K562 (cell line): ENCODE results near the gene HRH3. TPM values are rescaled to one million over a fixed set of nuclear protein-coding genes. Genes with fewer than 3 reads are reported as not detected.

Source experiments
- ATAC-seq: fragments of 200-7000 bp; cut with Tn5 transposase; 3 replicates; pipeline ENCODE4 v1.9.1; 2020; ENCODE audit warnings: moderate library complexity
- BruUV-seq: library from RNA; stranded (reverse); fragments of 400-500 nt; replicated peaks from 2 replicates; lab custom pipeline; 2021; lab: Mats Ljungman, UMichigan
- CTCF ChIA-PET: fragments of 300-600 bp; formaldehyde crosslinking; extraction: SDS; loops from one replicate; lab custom pipeline; 2021; ENCODE audit warnings: low intra/inter-chr PET ratio; lab: Yijun Ruan, JAX
- POLR2A ChIA-PET: fragments of 300-600, 350-650 bp; sonication (Branson Sonifier 250); formaldehyde crosslinking; extraction: SDS; loops from one replicate; lab custom pipeline; 2021; ENCODE audit warnings: antibody characterized with exemption, inconsistent platforms; lab: Yijun Ruan, JAX
- DNase-seq, 4 experiments: peaks; one replicate each; pipeline versions ENCODE4 v3.0.0 to v3.0.0-alpha.2; 2011 to 2018; ENCODE audit warnings: low spot score in 3 of 4, mixed read lengths in 3 of 4; ENCODE audit errors: extremely low read depth in 1 of 4
- FAIRE-seq: peaks from 2 replicates; lab custom pipeline; 2011; peaks lifted over from hg19 to GRCh38; lab: Jason Lieb, UNC
- H2AFZ ChIP-seq: 2 replicates; pipeline ENCODE4 v1.6.0; 2011; ENCODE audit warnings: low read depth, low read length, control low read depth, inconsistent platforms
- H3K27ac ChIP-seq: fragments of 200-600 bp; 3 replicates; pipeline ENCODE4 v1.8.0; 2011; ENCODE audit warnings: low read depth, mild to moderate bottlenecking, control low read depth, inconsistent platforms, low read length, moderate library complexity, mixed read lengths; ENCODE audit errors: extremely low read depth
- H3K27me3 ChIP-seq, 2 experiments: fragments of 300-600 bp in 1 of 2; 2 replicates in 1 of 2; 3 replicates in 1 of 2; pipeline versions ENCODE4 v1.6.0 to v1.8.0; 2011; ENCODE audit warnings: inconsistent platforms in 2 of 2, low read length in 2 of 2, mild to moderate bottlenecking in 1 of 2, mixed read lengths in 1 of 2, moderate library complexity in 1 of 2; ENCODE audit not compliant: control insufficient read depth in 2 of 2, insufficient read depth in 2 of 2
- H3K36me3 ChIP-seq: fragments of 300-600 bp; 3 replicates; pipeline ENCODE4 v1.8.0; 2011; ENCODE audit warnings: mild to moderate bottlenecking, low read length, inconsistent platforms; ENCODE audit not compliant: control insufficient read depth, insufficient read depth
- H3K4me1 ChIP-seq, 2 experiments: fragments of 200-600 bp in 1 of 2; replicated peaks in 1 of 2; 2 replicates in 1 of 2; 3 replicates in 1 of 2; pipeline versions ENCODE4 v1.5.1 to v1.8.0; 2011; ENCODE audit warnings: inconsistent platforms in 2 of 2, low read length in 2 of 2, mild to moderate bottlenecking in 1 of 2, mixed read lengths in 1 of 2, moderate library complexity in 1 of 2; ENCODE audit not compliant: control insufficient read depth in 2 of 2, insufficient read depth in 2 of 2
- H3K4me2 ChIP-seq: 2 replicates; pipeline ENCODE4 v1.6.1; 2011; ENCODE audit warnings: low read length, control low read depth, inconsistent platforms, mixed read lengths; ENCODE audit not compliant: insufficient read depth
- H3K4me3 ChIP-seq: fragments of 200-600 bp; sonication (generic), shearing (Covaris generic); 2 replicates; pipeline ENCODE4 v1.5.1; 2016; ENCODE audit warnings: control low read depth, inconsistent platforms
- H3K79me2 ChIP-seq: fragments of 200-600 bp; 3 replicates; pipeline ENCODE4 v1.8.0; 2011; ENCODE audit warnings: low read length, inconsistent platforms; ENCODE audit not compliant: control insufficient read depth, insufficient read depth
- H3K9ac ChIP-seq, 2 experiments: 2 replicates each; pipeline versions ENCODE4 v1.6.0 to v1.6.1; 2011; ENCODE audit warnings: low read depth in 2 of 2, low read length in 2 of 2, control low read depth in 1 of 2, inconsistent platforms in 1 of 2, mild to moderate bottlenecking in 1 of 2, mixed read lengths in 1 of 2; ENCODE audit not compliant: insufficient read depth in 1 of 2
- H3K9me1 ChIP-seq: one replicate; pipeline ENCODE4 v1.6.0; 2011; ENCODE audit warnings: inconsistent platforms, mild to moderate bottlenecking, low read length, moderate library complexity; ENCODE audit not compliant: control insufficient read depth, insufficient read depth
- H3K9me3 ChIP-seq: replicated peaks from 2 replicates; pipeline ENCODE4 v1.5.1; 2011; ENCODE audit warnings: low read depth, low read length, inconsistent platforms; ENCODE audit not compliant: control insufficient read depth, insufficient read depth
- H4K20me1 ChIP-seq: replicated peaks from 2 replicates; pipeline ENCODE4 v1.6.1; 2011; ENCODE audit warnings: low read length, inconsistent platforms, mixed read lengths; ENCODE audit not compliant: control insufficient read depth, insufficient read depth
- CBFA2T2 ChIP-seq: fragments of 450-650 bp; conservative IDR thresholded peaks from 2 replicates; pipeline ENCODE4 v1.6.1; 2017; ENCODE audit warnings: mild to moderate bottlenecking
- CREB1 ChIP-seq, 2 experiments: sonication (generic) in 1 of 2; formaldehyde crosslinking in 1 of 2; IDR thresholded peaks; 2 replicates each; pipeline versions ENCODE4 v1.6.1 to v1.8.0; 2012 to 2022; ENCODE audit warnings: inconsistent platforms in 1 of 2, mild to moderate bottlenecking in 1 of 2, missing genetic modification reagents in 1 of 2, moderate library complexity in 1 of 2
- DNMT1 ChIP-seq: fragments of 450-650 bp; IDR thresholded peaks from 2 replicates; pipeline ENCODE4 v1.6.1; 2016; ENCODE audit warnings: antibody characterized with exemption, mild to moderate bottlenecking
- HDAC2 ChIP-seq: fragments of 450-650 bp; IDR thresholded peaks from 2 replicates; pipeline ENCODE4 v1.6.1; 2016; ENCODE audit warnings: mild to moderate bottlenecking
- MCM2 ChIP-seq: fragments of 450-650 bp; IDR thresholded peaks from 2 replicates; pipeline ENCODE4 v1.6.1; 2017; ENCODE audit warnings: low read depth, mild to moderate bottlenecking
- MTA3 ChIP-seq: fragments of 450-650 bp; formaldehyde crosslinking; IDR thresholded peaks from 2 replicates; pipeline ENCODE4 v1.6.1; 2017; ENCODE audit warnings: mild to moderate bottlenecking, borderline replicate concordance
- MYC ChIP-seq, 2 experiments: fragments of 250-450 bp in 1 of 2; sonication (Bioruptor Pico) in 1 of 2; IDR thresholded peaks; 2 replicates each; pipeline versions ENCODE4 v1.5.1 to v1.6.1; 2012 to 2021; ENCODE audit warnings: low read depth in 2 of 2, borderline replicate concordance in 1 of 2, improper control_type of control experiment in 1 of 2, low read length in 1 of 2, mild to moderate bottlenecking in 1 of 2, moderate library complexity in 1 of 2
- POLR2G ChIP-seq: fragments of 200-400 bp; formaldehyde crosslinking; IDR thresholded peaks from 2 replicates; pipeline ENCODE4 v1.6.1; 2017; ENCODE audit warnings: low read depth, mild to moderate bottlenecking, antibody characterized with exemption, low read length, moderate library complexity
- ZBTB43 ChIP-seq: sonication (generic); formaldehyde crosslinking; IDR thresholded peaks from 2 replicates; pipeline ENCODE4 v1.8.0; 2023; ENCODE audit warnings: mild to moderate bottlenecking, missing genetic modification reagents
- ZNF707 ChIP-seq: fragments of 250-450 bp; sonication (Bioruptor Pico); conservative IDR thresholded peaks from 2 replicates; pipeline ENCODE4 v1.8.0; 2022; ENCODE audit warnings: inconsistent platforms, mild to moderate bottlenecking, moderate library complexity
- WGBS: fragments of 100-300 bp; shearing (Covaris generic); methylation state at CpG from one replicate; pipeline ENCODE4 v1.1.6; 2016; ENCODE audit warnings: low coverage, mixed read lengths; ENCODE audit not compliant: insufficient coverage; ENCODE audit errors: missing lambda C conversion rate; 5-methylcytosine and 5-hydroxymethylcytosine counted together
- in situ Hi-C: fragments of 300-500 bp; cut with MboI; formaldehyde crosslinking; loops from 4 replicates; pipeline ENCODE4 v1.15.0; 2018; ENCODE audit warnings: inconsistent platforms, mixed read lengths
- intact Hi-C: fragments of 100-400 bp; cut with micrococcal nuclease; formaldehyde crosslinking; loops from 2 replicates; pipeline ENCODE4 v1.14.2; 2022
- polyA plus RNA-seq, 8 experiments: library from polyadenylated mRNA; depleted of rRNA in 4 of 8; stranded (reverse) in 5 of 8; unstranded in 3 of 8; fragments of >200 nt; fragmentation: Nextera tagmentation in 2 of 8; fragmentation: Illumina TruSeq in 1 of 8; extraction: Ambion mirVana in 2 of 8; extraction: Trizol in 1 of 8; gene quantifications; 2 replicates each; pipeline versions ENCODE4 v1.2.1 to v1.2.3, GENCODE V29; 2011 to 2014; ENCODE audit warnings: inconsistent platforms in 1 of 8, missing spikeins in 1 of 8
- total RNA-seq, 7 experiments: library from RNA; depleted of rRNA in 6 of 7; stranded (reverse); fragments of >200 nt in 6 of 7; fragmentation: Illumina TruSeq in 2 of 7; extraction: Trizol in 2 of 7; gene quantifications; 2 replicates each; pipeline versions ENCODE4 v1.2.1 to v1.2.3, GENCODE V29; 2011 to 2021; ENCODE audit warnings: low replicate concordance in 1 of 7

Gene HRH3
- total and polyA plus RNA-seq, 9 of the 15 experiments (the other 6 are each of a cell fraction or from before 2014, with no cell fraction given): not detected

- no peak for TF ChIP-seq ZBTB43 (CRISPR knock-in tag)
- TF ChIP-seq POLR2G: peak; percentile 67; the same call in 1 of the 2 replicates
- peak; percentile 62; the same call in 1 of the 2 replicates for TF ChIP-seq MYC (IDR thresholded peaks at IDR 0.05; ENCODE audit: low read depth, low read length)
- no peak for TF ChIP-seq MYC (CRISPR knock-in tag; IDR thresholded peaks at IDR 0.05; ENCODE audit: borderline replicate concordance, low read depth)
- TF ChIP-seq CREB1 (IDR thresholded peaks at IDR 0.05): peak; percentile 75
- peak; percentile 87 for TF ChIP-seq CREB1 (CRISPR knock-in tag; IDR thresholded peaks at IDR 0.05)
- 0 out of 2 replicates have a peak, but pooled peaks have one; percentile 7 for TF ChIP-seq CBFA2T2
- TF ChIP-seq HDAC2: 0 out of 2 replicates have a peak, but pooled peaks have one; percentile 27
These were observed 17.9 kb upstream of the HRH3 start, which contains the start of gene OSBPL2 (continued) for GRCh38 chr20:62237801-62238568.

- peak overlapping the region in 1 of 2 experiments; percentile 35; a peak in 1 of 4 replicates for H3K9ac ChIP-seq
- H3K4me2 ChIP-seq: peak overlapping the region; percentile 74
- TF ChIP-seq DNMT1 (no peak), MCM2 (no peak), ZNF707 (0 out of 2 replicates have a peak, but pooled peaks have one; percentile 9), POLR2G (no peak), MTA3 (no peak)
- peaks cover 12 to 56% of the 10 kb centered on the region in 2 experiments; a peak in 4 of 5 replicates for H3K4me1 ChIP-seq
- no peak for FAIRE-seq
- peaks cover 11% of the 10 kb centered on the region for H3K9me1 ChIP-seq
- in situ Hi-C loops (no loop called here), intact Hi-C loops (no loop called here)
- ChIA-PET CTCF (interaction anchor here (0.9 kb wide), 1 partner anchor 65 kb away, joined by 3 read pairs; the partner anchor contains the start of gene ADRM1), POLR2A (no interaction called here)
- no peak for ATAC-seq
- H4K20me1 ChIP-seq: peaks cover 24% of the 10 kb centered on the region
- no CpG with 5 or more reads among the region's 1 CpG for WGBS
- no peak overlapping the region; the same call in 2 of the 3 replicates for H3K27ac ChIP-seq
- H2AFZ ChIP-seq: peak overlapping the region; percentile 63
- 0 out of 2 replicates have a peak, but pooled peaks cover 1% of the 10 kb centered on the region for H3K9me3 ChIP-seq
- H3K36me3 ChIP-seq: peaks cover 13% of the 10 kb centered on the region; the same call in 2 of the 3 replicates
- H3K79me2 ChIP-seq: peaks cover 33% of the 10 kb centered on the region
- DNase-seq: no peak
- H3K4me3 ChIP-seq: no peak overlapping the region; the same call in 1 of the 2 replicates
- no peaks in the 10 kb centered on the region for H3K27me3 ChIP-seq
- no TSS peak for BruUV-seq
These were observed 17.4 kb upstream of the HRH3 start for GRCh38 chr20:62237514-62237800.
